Tibial nerve (tissue), 4 donors: Measurements from ENCODE around the gene ZNF333. TPM values are rescaled to one million over a fixed set of nuclear protein-coding genes. Genes with fewer than 3 reads are reported as not detected.

Experiments used
- DNase-seq, 2 donors: peaks; one replicate each; pipeline ENCODE4 v3.0.0-alpha.2; 2019; ENCODE audit warnings: low spot score in 2 of 2
- H3K27ac ChIP-seq, 4 donors: fragments of 200-600 bp; sonication (generic) in 3 of 4; one replicate each; pipeline ENCODE4 v1.5.1; 2017 to 2019; ENCODE audit warnings: mild to moderate bottlenecking in 1 of 4
- H3K27me3 ChIP-seq, 2 donors: fragments of 200-600 bp; sonication (generic) in 1 of 2; one replicate each; pipeline versions ENCODE4 v1.5.1 to v1.6.0; 2017 to 2019
- H3K36me3 ChIP-seq, 3 donors: fragments of 200-600 bp; sonication (generic); one replicate each; pipeline ENCODE4 v1.5.1; 2018 to 2019
- H3K4me1 ChIP-seq, 4 donors: fragments of 200-600 bp; sonication (generic) in 3 of 4; one replicate each; pipeline ENCODE4 v1.5.1; 2017 to 2019
- H3K4me3 ChIP-seq, 4 donors: fragments of 200-600 bp; sonication (generic) in 3 of 4; one replicate each; pipeline ENCODE4 v1.5.1; 2017 to 2019; ENCODE audit warnings: mild to moderate bottlenecking in 1 of 4, moderate library complexity in 1 of 4
- H3K9me3 ChIP-seq, 4 donors: fragments of 200-600 bp; sonication (generic) in 3 of 4; one replicate each; pipeline ENCODE4 v1.5.1; 2017 to 2019
- CTCF ChIP-seq, 5 experiments: fragments of 200-600 bp in 3 of 5; fragments of 450-650 bp in 2 of 5; sonication (generic) in 3 of 5; IDR thresholded peaks; one replicate each; pipeline ENCODE4 v1.5.1; 2016 to 2019; ENCODE audit warnings: antibody characterized with exemption in 5 of 5, mild to moderate bottlenecking in 3 of 5, moderate library complexity in 2 of 5
- EP300 ChIP-seq, 2 donors: sonication (generic); formaldehyde crosslinking; IDR thresholded peaks; one replicate each; pipeline ENCODE4 v1.6.1; 2017; ENCODE audit warnings: antibody characterized with exemption in 2 of 2, mild to moderate bottlenecking in 1 of 2
- POLR2A ChIP-seq, 2 donors: fragments of 450-650 bp; IDR thresholded peaks; one replicate each; pipeline ENCODE4 v1.6.1; 2017; ENCODE audit warnings: antibody characterized with exemption in 2 of 2, mild to moderate bottlenecking in 2 of 2, moderate library complexity in 2 of 2
- WGBS, 2 donors: methylation state at CpG; one replicate each; pipeline ENCODE4 v1.1.5; 2018; 5-methylcytosine and 5-hydroxymethylcytosine counted together
- total RNA-seq, 4 donors: library from RNA; depleted of rRNA; stranded (reverse); fragments of >200 nt; gene quantifications; one replicate each; pipeline ENCODE4 v1.1.0, GENCODE V29; 2016

ZNF333 gene
- total RNA-seq = 10 to 100 TPM; 35.3 to 42.6 (median 39.6) TPM

- Histone ChIP-seq H3K4me1 (peaks cover 0 to 29% (median 5%) of the 10 kb centered on the region in 4 donors), H3K4me3 (peak within 1 kb of the TSS; percentile 66 to 83 (median 74)), H3K36me3 (peaks cover 0 to 19% (median 1%) of the 10 kb centered on the region in 3 donors), H3K27me3 (no peaks in the 10 kb centered on the region), H3K27ac (peak within 1 kb of the TSS; percentile 91 to 95 (median 93)), H3K9me3 (no peaks in the 10 kb centered on the region)
- peak; percentile 95 to 96 for DNase-seq
- 1 to 2% methylated on average over 29 to 61 of the region's 66 CpGs for WGBS, 2 donors
- TF ChIP-seq POLR2A (IDR thresholded peaks at IDR 0.05) (peak in 1 of 2 donors; percentile 54), EP300 (IDR thresholded peaks at IDR 0.05) (peak; percentile 40 to 72), CTCF (IDR thresholded peaks at IDR 0.05) (peak in 1 of 5 experiments; percentile 27)
Measured at GRCh38 chr19:14689598-14690503, at the start of gene ZNF333. ZNF333 (plus strand) TSS chr19:14690048; CDS start chr19:14693492, 3,444 bp downstream.

GRCh38 chr19:14648506-14648905 lies 41.3 kb upstream of the ZNF333 start:
- H3K4me1 ChIP-seq = no peaks in the 10 kb centered on the region
- no peak for DNase-seq
- no peaks in the 10 kb centered on the region for H3K36me3 ChIP-seq
- H3K27ac ChIP-seq = no peak overlapping the region
- 87 to 91% methylated on average over 2 of the region's 2 CpGs for WGBS, 2 donors
- TF ChIP-seq EP300 (IDR thresholded peaks at IDR 0.05) (no peak), POLR2A (IDR thresholded peaks at IDR 0.05) (no peak), CTCF (IDR thresholded peaks at IDR 0.05) (no peak)
- H3K4me3 ChIP-seq = no peak overlapping the region
- no peaks in the 10 kb centered on the region for H3K27me3 ChIP-seq
- H3K9me3 ChIP-seq = no peaks in the 10 kb centered on the region

GRCh38 chr19:14649020-14649419 lies 40.8 kb upstream of the ZNF333 start:
- no peak overlapping the region for H3K4me3 ChIP-seq
- DNase-seq = no peak
- H3K4me1 ChIP-seq = no peaks in the 10 kb centered on the region
- 68 to 69% methylated on average over 4 of the region's 4 CpGs for WGBS, 2 donors
- H3K9me3 ChIP-seq = no peaks in the 10 kb centered on the region
- no peaks in the 10 kb centered on the region for H3K36me3 ChIP-seq
- TF ChIP-seq CTCF (IDR thresholded peaks at IDR 0.05) = no peak
- TF ChIP-seq EP300 (IDR thresholded peaks at IDR 0.05) = no peak
- TF ChIP-seq POLR2A (IDR thresholded peaks at IDR 0.05) = no peak
- H3K27ac ChIP-seq = no peak overlapping the region
- H3K27me3 ChIP-seq = no peaks in the 10 kb centered on the region

- H3K4me3 ChIP-seq = no peak overlapping the region
- H3K36me3 ChIP-seq = no peaks in the 10 kb centered on the region
- H3K27me3 ChIP-seq = no peaks in the 10 kb centered on the region
- DNase-seq = no peak
- H3K9me3 ChIP-seq = no peaks in the 10 kb centered on the region
- H3K27ac ChIP-seq = no peak overlapping the region
- 75 to 79% methylated on average over 2 of the region's 2 CpGs for WGBS, 2 donors
- H3K4me1 ChIP-seq = no peaks in the 10 kb centered on the region
- no peak for TF ChIP-seq EP300 (IDR thresholded peaks at IDR 0.05)
- no peak for TF ChIP-seq POLR2A (IDR thresholded peaks at IDR 0.05)
- no peak for TF ChIP-seq CTCF (IDR thresholded peaks at IDR 0.05)
Measured at GRCh38 chr19:14650161-14650560, 39.7 kb upstream of the ZNF333 start.
